Stimulated activated CD8-positive, alpha-beta memory T cell treated with anti-CD3 and anti-CD28 coated beads, Interleukin-12 subunit alpha, Interleukin-12 subunit beta, amount 100 ng/mL, for 4 hours (primary cell): ENCODE results near the gene TAX1BP3.
"Not testable (repeated sequence)": the region's sequence is repeated elsewhere in the genome, so short reads cannot be mapped to it uniquely, and the experiment has no call there.

Experiments
- DNase-seq: peaks from one replicate; pipeline ENCODE4 v3.0.0-alpha.2; 2020; ENCODE audit warnings: low read depth

TAX1BP3 gene, protein sequence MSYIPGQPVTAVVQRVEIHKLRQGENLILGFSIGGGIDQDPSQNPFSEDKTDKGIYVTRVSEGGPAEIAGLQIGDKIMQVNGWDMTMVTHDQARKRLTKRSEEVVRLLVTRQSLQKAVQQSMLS

DNA sequence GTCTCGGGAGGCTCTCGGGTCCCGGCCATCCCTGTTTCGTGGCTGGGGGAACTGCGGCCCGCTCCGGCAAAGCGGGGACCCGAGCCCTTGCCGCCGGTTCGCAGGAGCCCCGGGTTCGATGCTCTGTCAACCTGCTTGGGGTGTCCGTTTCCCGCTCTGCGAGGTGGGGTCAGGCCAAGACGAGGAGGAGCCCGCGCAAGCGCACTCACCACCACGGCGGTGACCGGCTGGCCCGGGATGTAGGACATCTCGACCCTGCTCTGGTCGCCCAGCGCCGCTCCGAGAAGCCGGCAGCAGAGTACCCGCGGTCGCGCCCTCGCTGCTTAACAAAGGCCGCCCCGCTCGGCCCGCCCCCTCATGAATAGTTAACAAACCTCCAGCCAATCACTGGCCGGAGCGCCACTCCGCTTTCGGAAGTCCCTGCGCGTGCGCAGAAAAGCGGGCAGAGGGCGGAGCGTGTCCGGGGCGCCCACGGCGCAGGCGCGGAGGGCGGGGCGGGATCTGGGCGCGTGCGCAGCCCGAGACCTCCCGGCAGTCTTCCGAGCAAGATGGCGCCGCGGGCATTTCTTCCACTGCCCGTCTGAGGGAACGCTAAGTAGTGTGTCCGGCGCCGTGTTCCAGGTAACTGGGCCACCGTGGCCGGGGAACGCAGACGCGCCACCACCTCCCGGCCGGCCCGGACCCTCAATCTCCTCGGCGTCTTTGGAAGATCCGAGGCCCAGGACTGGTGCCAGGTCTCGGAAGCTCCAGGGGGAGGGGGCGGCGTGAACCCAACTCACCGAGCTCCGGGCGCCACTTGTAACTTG lies at the start of gene TAX1BP3, which contains the start of gene EMC6:
Gene TAX1BP3, minus strand, starts transcription at position 300 of the 806 bp plus-strand sequence. Its CDS starts 52 bp downstream, at position 248.
Gene EMC6, plus strand, starts transcription at position 534 of the 806 bp plus-strand sequence. CDS start 335 bp downstream, outside the sequence.
- peak; percentile 99 for DNase-seq

DNA sequence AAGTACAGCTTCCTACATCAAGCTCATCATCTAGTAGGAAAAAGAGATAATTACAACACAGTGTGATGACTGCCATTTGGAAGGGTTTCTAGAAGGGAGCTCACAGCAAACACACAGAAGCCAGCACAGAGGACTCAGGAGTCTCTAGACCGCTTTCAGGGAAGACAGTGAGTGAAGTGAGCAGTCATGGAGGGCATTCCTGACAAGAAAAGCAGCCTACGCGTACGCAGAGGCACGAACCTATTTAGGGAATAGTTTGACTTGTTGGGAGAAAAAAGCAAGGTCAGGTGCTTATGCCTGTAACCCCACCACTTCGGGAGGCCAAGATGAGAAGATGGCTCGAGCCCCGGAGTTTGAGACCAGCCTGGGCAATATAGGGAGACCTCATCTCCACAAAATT lies 46.9 kb upstream of the TAX1BP3 start:
- no peak for DNase-seq

DNA sequence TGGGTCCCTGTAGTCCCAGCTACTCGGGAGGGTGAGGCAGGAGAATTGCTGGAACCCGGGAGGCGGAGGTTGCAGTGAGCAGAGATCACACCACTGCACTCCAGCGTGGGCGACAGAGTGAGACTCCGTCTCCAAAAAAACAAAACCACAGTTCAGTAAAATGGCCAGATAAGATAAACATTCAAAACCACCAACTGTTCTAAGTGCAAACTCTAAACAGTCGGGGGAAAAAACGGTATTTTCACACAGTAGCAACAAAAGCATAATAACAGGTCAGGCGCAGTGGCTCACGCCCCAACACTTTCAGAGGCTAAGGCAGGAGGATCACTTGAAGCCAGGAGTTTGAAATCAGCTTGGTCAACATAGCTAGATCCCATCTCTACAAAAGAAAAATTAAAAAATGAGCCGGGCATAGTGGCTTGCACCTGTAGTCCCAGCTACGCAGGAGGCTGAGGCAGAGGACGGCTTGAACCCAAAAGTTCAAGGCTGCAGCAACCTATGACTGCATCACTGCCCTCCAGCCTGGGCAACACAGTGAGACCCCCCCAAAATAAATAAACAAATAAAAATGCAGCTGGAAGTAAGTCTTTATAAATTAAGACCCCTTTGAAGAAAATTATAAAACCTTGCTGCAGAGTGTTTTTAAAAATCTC lies 44.6 kb upstream of the TAX1BP3 start:
- no peak for DNase-seq

DNA sequence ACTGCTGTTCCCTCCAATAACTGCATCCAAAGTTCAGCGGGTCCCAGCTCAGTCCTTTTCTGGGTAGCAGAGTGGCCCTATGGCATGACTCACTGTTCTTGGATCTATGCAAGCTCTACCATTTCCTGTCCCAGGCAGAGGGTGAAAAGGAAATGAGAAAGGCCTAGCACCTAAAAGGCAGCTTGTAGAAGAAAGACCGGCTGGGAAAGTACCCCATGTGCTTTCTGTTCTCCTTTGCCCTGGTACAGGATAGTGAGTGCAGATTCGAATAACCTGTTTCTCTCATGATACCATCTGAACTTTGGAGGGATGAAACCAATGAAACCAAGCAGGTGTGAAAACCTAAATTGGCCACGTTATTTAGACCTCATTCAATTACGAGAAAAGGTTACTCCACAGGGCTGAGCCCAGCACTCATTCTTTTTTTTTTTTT lies 42.6 kb upstream of the TAX1BP3 start:
- peak; percentile 33 for DNase-seq

DNA sequence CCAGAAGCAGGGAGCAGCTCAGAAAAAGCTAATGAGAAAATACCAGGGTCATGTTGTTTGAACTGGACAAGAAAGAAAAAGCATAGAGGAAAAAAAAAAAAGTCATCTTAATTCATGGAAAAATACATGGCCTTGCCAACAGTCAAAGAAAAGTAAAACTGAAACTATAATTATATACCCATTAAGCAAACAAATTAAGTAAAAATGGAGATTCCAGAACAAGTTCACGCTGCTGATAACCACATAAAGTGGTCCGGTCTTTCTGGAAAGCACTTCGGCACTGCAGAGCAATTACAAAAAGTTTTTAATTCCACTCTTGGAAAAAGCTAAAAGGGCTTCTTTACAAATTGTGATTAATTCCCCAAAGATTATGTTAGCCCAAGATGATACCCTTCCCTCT lies 40.0 kb upstream of the TAX1BP3 start:
- no peak for DNase-seq

DNA sequence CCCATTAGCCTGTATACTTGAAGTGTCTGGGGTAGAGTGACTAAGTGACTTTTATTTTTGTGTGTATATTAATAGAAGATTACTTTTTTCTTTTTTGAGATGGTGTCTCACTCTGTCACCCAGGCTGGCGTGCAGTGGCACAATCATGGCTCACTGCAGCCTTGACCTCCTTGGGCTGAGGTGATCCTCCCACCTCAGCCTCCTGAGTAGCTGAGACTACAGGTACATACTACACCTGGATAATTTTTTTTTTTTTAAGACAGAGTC lies 37.3 kb upstream of the TAX1BP3 start:
- not testable (repeated sequence) for DNase-seq

DNA sequence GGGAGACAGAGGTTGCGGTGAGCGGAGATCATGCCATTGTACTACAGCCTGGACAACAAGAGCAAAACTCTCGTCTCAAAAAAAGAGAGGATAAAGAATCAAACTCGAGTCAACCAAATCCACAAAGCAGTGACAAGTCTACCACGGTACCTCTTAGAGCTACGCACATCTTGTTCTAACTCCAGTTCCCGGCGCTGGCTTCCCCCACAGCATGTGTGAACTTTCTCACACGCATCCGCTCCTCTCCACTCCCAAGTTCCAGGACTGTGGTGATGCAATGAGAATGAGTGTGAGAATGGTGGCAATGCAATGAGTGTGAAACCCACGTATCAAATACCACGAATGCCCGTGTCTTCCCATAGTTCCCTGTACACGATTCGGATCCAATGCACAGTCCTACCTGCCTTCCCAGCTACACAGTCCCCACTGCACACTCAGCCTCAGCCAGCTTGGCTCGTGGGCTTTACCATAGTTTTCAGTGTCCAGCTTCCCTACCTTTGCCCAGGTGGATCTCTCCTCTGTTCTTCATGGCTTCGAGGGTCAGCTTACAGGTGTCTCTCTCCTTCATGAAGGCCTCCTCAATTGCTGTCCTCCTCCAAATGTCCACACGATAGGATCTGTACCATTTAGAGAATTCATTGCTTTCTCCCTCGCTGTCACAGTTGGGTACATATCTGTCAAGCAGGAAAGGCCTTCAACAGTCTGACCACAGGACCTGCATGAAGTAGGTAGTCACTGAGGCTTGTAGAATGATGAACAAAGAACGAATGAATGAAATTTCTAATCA lies 36.7 kb upstream of the TAX1BP3 start:
- DNase-seq: no peak

DNA sequence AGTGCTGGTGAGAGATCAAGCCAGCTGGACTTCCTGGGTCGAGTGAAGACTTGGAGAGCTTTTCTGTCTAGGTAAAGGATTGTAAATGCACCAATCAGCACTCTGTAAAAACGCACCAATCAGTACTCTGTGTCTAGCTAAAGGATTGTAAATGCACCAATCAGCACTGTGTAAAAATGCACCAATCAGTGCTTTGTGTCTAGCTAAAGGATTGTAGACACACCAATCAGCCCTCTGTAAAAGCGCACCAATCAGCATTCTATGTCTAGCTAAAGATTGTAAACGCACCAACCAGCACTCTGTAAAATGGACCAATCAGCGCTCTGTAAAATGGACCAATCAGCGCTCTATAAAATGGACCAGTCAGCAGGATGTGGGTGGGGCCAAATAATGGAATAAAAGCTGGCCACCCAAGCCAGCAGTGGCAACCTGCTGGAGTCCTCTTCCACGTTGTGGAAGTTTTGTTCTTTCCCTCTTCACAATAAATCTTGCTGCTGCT lies 33.7 kb upstream of the TAX1BP3 start:
- not testable (repeated sequence) for DNase-seq

DNA sequence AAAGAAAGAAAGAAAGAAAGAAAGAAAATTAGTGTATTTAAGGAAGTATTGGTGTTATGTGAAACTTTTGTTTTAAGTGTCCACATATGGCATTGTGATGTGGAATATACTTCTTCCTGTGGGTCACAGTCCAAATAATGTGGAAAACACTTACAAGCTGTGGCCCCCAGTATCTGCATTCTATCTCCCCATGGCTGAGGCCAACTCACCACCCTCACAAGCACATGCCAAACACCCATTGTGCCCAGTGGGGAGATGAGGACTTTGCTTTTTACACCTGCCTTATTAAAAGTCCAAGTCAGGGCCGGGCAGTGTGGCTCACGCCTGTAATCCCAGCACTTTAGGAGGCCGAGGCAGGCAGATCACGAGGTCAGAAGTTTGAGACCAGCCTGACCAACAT lies 31.6 kb upstream of the TAX1BP3 start:
- DNase-seq: no peak

DNA sequence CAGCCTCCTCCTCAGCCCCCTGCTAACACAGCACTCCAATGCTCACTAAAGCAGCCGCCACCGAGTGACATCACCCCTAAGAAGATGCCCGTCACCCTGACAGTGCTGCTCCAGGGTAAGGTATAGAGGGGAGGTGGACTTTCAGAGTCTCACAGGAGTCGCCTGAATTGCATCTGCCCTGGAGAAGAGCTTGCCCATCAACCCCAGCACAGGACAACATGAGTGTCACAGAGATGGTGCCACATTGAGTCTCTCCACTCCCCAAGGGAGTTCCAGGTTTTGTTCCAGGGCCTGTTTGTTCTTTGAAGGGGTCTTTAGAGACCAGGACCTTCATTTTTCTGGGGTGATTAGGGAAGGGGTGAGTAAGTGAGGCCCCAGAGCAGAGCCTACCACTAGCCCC lies 29.8 kb upstream of the TAX1BP3 start:
- no peak for DNase-seq

DNA sequence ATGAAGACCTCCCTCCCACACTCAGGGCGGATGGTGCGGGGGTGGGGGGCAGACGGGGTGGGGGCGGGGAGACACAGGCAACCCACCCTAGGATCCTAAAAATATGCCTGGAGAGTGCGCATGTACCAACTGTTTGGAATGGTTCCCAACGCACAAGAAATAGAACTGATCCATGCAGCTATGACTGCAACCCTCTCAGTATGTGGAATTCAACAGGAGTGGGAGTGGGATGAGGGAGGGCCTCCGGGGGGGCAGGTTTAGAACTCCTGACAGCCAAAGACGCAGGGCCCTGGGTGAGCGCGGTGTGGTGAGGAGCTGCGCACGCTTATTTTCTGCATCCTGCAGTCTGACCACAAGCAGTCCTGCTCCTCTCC lies 28.7 kb upstream of the TAX1BP3 start:
- no peak for DNase-seq

DNA sequence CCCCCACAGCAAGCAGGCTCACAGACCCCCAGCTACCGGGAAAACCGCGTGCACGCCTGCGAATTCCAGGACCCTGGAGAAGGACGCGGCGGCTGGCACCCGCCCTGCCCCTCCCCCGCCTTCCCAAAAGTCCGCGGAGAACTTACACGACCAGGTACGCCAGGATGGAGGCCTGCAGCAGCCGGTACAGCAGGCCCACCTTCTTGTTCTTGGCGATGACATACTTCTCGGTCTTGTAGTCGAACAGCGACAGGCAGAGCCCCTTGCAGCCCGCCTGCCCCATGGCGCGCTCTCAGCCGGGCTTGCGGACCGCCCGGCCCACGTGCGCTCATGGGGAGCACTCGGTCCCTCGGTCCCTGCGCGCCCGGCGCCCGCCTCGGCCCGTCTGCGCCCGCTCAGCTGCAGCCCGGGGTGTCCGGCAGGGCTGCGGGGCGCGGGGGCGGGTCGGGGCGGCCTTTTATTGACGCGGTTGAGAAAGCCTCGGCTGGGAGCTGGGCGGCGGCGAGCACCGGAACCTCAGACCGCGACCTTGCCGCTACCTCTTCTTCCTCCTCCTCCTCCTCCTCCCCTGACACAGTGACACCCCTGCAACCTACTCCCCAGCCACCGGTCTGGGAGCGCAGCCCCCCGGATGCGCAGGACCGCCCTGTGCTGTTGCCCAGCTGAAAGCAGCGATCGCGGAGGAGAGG lies 27.5 kb upstream of the TAX1BP3 start, which contains the start of gene P2RX5:
Gene P2RX5, minus strand, starts transcription at position 433 of the 689 bp plus-strand sequence. Its CDS starts 150 bp downstream, at position 283.
- peak; percentile 23 for DNase-seq

DNA sequence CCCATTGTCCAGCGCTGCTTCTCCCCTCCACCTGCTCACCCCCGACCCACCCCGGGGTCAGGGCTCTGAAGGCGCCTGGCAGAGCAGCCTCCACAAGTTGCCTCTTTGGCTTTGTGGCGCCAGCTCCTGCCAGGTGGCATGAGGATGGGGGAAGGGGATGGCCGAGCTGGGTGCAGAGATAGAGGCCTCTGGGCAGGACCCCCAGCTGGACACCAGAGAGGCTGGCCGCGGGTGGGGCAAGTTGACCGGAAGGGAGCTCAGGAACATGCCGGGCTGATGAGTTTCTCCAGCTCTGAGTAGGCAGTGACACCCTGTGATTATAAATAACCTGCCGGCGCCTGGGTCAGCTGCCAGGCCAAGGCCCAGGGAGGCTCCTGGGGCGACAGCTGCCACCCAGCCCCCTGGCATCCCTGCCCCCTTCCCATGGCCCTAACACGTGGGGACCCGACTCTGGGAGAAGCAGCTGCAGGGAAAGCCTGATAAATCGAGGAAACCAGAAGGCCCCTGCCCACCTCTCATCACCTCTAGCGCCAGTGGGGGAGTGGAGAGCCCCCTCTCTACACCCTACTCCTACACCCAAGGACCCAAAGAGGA lies 26.8 kb upstream of the TAX1BP3 start:
- DNase-seq: no peak

DNA sequence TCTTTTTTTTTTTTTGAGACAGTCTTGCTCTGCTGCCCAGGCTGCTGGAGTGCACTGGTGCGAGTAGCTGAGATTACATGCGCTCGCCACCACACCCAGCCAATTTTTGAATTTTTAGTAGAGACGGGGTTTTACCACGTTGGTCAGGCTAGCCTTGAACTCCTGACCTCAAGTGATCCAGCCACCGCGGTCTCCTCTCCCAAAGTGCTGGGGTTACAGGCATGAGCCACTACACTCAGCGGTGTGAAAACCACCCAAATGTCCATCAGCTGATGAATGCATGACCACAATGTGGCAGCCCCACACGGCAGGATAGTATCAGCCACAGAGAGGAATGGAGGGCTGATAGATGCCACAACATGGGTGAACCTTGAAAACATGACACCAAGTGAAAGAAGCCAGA lies 25.5 kb upstream of the TAX1BP3 start:
- peak; percentile 24 for DNase-seq

DNA sequence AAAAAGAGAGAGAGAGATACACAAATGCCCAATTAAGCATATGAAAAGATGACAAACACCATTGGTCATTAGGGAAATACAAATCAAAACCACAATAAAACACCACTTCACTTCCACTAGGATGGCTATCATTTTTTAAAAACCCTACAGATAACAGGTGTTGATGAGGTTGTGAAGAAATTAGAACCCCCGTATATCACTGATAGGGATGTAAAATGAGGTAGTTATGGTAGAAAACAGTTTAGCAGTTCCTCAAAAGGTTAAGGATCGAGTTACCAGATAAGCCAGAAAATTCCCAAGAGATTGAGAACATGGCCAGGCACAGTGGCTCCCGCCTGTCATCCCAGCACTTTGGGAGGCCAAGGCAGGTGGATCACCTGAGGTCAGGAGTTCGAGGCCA lies 24.8 kb upstream of the TAX1BP3 start:
- no peak for DNase-seq

DNA sequence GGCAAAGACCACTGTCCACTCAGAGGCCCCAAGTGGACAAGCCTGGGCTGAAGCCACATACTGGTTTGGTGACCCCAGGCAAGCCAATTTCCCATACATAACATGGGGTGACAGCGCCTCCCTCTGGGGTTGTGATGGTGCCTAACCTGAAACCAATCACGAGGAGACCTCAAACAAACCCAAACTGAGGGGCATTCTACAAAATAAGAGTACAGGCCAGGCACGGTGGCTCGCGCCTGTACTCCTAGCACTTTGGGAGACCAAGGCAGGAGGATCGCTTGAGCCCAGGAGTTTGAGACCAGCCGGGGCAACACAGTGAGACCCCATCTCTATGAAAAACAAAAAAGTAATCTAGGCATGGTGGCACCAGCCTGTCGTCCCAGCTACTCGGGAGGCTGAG lies 24.0 kb upstream of the TAX1BP3 start:
- no peak for DNase-seq

DNA sequence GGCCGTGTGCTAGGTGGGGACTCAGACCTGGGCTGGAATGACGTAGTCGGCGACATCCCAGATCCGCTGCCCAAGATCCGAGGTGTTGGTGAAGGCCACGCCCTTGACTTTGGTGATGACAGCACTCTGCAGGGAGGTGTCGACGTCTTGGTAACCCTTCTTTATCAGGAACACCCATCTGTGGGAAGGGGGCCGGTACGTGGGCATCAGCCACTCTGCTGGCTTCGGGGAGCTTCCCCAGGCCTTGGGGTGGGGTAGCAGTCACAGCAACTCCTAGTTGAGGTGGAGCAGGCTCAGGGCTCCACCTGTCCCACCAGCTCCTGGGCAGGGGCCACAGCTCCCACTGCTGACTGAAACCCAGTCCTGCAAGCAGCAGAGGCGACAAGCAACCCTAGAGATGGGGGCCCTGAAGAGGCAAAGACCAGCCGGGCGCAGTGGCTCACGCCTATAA lies 23.3 kb upstream of the TAX1BP3 start:
- DNase-seq: no peak

DNA sequence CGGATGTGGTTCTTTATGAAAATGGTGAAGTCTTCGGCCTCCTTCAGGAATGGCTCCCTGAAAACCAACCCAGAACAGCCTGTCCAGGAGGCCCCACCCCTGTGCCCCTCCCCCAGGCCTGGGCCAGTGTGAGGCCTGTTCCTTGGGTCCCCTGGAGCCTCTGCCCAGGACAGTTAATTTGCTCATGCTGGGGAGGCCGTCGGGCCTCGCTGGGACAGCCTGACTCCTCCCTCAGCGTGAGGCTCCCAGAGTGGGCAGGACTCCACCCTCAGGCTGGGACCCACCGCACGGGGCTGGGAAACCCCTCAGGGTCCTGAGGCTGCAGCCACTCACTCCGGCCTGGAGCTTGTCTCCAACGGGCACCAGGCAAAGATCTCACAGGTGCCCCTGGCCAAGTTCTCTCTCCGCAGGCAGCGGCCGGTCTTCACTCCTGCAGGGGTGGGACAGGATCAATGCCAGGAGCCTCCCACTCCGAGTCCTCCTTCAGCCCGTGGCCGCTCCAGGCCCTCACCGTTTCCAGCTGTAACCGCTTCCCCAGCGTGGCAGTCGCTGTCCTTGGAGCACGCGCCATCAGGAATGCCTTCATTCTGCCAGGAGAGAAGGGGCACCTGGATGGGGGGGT lies 21.8 kb upstream of the TAX1BP3 start:
- no peak for DNase-seq

DNA sequence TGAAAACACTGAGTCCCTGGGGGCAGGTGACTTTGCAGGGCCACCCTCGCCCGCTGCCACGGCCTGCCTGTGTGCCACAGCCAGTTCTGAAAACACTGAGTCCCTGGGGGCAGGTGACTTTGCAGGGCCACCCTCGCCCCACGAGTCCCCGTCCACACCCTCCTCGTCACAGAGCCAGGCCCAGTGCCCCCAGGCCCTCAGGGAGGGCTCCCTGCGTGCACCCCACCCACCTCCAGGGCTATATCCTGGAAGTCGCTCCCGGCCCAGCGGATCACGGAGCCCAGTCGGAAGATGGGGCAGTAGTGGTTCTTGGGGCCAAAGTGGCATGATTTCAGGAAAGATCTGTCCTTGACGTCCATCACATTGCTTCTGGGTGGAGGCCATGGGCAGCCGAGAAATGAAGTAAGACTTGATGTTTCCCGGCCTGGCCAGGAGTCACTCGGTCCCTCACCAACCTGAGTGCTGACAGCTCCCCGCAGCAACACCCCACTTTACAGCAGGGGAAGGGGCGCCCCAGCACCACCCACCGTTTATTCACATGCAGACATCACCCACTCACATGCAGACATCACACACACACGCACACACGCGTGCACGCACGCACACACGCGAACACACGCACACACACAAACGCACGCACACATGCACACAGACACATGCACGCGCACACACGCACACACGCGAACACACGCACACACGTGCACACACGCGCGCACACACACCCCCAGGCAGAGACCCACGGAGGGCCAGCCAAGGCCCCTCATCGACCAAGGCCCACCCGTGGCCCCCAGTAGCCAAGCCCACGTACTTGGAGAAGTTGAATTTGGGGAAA lies 21.1 kb upstream of the TAX1BP3 start:
- no peak for DNase-seq

DNA sequence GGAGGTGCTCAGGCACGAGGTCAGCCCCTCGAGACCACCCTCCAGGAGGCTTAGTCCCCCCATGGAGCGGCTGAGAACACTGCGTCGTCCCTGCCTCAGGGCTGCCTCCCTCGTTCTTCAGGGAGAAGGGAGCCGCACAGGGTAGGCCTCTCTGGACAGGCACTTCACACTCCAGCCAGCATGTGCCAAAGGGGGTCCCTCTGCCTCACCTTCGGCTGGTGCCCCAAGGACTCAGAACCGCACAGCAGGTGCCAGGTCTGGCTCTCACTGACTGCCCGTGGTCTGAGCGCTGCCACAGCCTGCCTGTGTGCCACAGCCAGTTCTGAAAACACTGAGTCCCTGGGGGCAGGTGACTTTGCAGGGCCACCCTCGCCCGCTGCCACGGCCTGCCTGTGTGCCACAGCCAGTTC lies 20.5 kb upstream of the TAX1BP3 start:
- DNase-seq: no peak
